22Rv1 (cell line): ENCODE results near the gene TCHP.
"Not testable (repeated sequence)": the region's sequence is repeated elsewhere in the genome, so short reads cannot be mapped to it uniquely, and the experiment has no call there.

Experiments used
- H3K27ac ChIP-seq: fragments of 450-650 bp; 2 replicates; pipeline ENCODE4 v1.5.1; 2017
- ZFX ChIP-seq: fragments of 450-650 bp; IDR thresholded peaks from 2 replicates; pipeline ENCODE4 v1.6.1; 2017; ENCODE audit warnings: antibody characterized with exemption, borderline replicate concordance
- TF ChIP-seq, protein P1 (sequence below): fragments of 450-650 bp; IDR thresholded peaks from 2 replicates; pipeline ENCODE4 v1.5.1; 2017; ENCODE audit warnings: mild to moderate bottlenecking

TCHP gene

DNA sequence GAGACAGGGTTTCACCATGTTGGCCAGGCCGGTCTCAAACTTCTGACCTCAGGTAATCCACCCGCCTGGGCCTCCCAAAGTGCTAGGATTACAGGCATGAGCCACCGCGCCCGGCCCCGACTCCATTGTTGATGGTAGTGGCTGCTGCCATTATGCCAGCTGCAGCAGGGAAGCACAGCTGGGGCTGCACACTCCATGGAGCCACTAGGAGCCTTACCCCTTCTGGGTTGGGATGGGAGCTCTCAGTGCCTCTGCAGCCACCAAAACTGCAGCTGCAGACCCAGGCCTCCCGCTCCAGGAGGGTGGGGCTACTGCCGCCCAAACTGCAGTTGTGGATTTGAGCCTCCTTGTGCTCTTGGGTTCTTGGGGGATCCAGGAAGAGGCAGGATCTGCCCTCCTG is 25.9 kb downstream of the TCHP start:
- TF ChIP-seq ZFX, result no peak
- TF ChIP-seq, protein P1, sequence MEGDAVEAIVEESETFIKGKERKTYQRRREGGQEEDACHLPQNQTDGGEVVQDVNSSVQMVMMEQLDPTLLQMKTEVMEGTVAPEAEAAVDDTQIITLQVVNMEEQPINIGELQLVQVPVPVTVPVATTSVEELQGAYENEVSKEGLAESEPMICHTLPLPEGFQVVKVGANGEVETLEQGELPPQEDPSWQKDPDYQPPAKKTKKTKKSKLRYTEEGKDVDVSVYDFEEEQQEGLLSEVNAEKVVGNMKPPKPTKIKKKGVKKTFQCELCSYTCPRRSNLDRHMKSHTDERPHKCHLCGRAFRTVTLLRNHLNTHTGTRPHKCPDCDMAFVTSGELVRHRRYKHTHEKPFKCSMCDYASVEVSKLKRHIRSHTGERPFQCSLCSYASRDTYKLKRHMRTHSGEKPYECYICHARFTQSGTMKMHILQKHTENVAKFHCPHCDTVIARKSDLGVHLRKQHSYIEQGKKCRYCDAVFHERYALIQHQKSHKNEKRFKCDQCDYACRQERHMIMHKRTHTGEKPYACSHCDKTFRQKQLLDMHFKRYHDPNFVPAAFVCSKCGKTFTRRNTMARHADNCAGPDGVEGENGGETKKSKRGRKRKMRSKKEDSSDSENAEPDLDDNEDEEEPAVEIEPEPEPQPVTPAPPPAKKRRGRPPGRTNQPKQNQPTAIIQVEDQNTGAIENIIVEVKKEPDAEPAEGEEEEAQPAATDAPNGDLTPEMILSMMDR, result no peak
- no peak overlapping the region for H3K27ac ChIP-seq

DNA sequence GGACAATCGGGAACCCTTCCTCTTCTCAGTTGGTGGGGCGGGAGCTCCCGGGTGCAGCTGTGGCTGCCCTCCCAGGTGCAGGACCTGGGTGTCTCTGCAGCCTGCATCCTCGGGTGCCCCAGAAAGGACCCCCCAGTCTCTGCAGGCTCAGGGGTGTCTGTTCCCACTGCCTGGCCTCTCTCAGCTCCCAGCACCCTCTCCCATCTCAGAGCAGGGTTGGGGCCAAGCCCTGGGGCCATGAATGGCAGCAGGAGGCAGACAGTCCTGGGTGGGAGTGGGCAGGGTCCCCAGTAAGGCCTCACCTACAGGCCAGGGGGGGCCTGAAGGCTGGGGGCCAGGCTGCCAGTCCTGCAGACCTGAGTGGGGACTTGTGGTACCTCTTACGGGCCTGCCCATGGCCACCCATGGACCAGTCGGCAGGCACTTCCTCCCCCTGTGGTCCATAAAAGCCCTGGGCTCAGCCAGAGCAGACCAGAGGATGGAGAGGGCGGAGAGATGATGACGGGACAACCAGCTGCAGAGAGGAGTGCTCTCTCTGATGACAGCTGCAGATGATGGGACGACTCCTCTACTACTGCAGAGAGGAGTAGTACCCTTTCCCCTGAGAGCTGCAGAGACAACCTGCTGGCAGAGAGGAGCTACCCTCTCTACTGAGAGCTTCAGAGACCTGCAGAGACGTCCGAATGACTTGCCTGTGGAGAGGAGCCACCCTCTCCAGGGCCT is 26.6 kb downstream of the TCHP start:
- TF ChIP-seq, protein P1, result no peak
- TF ChIP-seq ZFX, result no peak
- H3K27ac ChIP-seq, result no peak overlapping the region

GRCh38 chr12:109927622-109928021 is 27.5 kb downstream of the TCHP start:
- TF ChIP-seq, protein P1, result peak; percentile 94
- TF ChIP-seq ZFX, result no peak
- no peak overlapping the region for H3K27ac ChIP-seq

GRCh38 chr12:109928058-109928656 is 28.1 kb downstream of the TCHP start:
- TF ChIP-seq, protein P1, result no peak
- no peak for TF ChIP-seq ZFX
- H3K27ac ChIP-seq, result no peak overlapping the region

DNA sequence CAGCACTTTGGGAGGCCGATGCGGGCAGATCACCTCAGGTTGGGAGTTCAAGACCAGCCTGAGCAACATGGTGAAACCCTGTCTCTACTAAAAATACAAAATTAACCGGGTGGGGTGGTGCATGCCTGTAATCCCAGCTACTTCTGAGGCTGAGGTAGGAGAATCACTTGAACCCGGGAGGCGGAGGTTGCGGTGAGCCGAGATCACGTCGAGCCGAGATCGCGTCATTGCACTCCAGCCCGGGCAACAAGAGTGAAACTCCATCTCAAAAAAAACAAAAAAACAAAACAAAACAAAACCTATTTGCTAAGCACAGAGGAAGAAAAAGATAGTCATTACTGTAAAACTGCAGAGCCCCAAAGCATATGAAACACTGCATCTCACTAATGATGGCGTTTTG is 29.3 kb downstream of the TCHP start:
- not testable (repeated sequence) for H3K27ac ChIP-seq

GRCh38 chr12:109930028-109930800 is 30.1 kb downstream of the TCHP start:
- no peak for TF ChIP-seq ZFX
- TF ChIP-seq, protein P1, result no peak
- no peak overlapping the region for H3K27ac ChIP-seq

GRCh38 chr12:109931143-109931542 is 31.1 kb downstream of the TCHP start:
- TF ChIP-seq, protein P1, result no peak
- TF ChIP-seq ZFX, result no peak
- H3K27ac ChIP-seq, result no peak overlapping the region
